ENCODE results near the gene ERP29.
A peak's percentile ranks its signal among the peaks of the same experiment; 100 is the strongest.
"Not testable (repeated sequence)": the region's sequence is repeated elsewhere in the genome, so short reads cannot be mapped to it uniquely, and the experiment has no call there.

ERP29 gene

GRCh38 chr12:112004041-112004440, 9.2 kb upstream of the ERP29 start:
- DNase-seq (ENCODE audit: low read depth), result no peak

DNA sequence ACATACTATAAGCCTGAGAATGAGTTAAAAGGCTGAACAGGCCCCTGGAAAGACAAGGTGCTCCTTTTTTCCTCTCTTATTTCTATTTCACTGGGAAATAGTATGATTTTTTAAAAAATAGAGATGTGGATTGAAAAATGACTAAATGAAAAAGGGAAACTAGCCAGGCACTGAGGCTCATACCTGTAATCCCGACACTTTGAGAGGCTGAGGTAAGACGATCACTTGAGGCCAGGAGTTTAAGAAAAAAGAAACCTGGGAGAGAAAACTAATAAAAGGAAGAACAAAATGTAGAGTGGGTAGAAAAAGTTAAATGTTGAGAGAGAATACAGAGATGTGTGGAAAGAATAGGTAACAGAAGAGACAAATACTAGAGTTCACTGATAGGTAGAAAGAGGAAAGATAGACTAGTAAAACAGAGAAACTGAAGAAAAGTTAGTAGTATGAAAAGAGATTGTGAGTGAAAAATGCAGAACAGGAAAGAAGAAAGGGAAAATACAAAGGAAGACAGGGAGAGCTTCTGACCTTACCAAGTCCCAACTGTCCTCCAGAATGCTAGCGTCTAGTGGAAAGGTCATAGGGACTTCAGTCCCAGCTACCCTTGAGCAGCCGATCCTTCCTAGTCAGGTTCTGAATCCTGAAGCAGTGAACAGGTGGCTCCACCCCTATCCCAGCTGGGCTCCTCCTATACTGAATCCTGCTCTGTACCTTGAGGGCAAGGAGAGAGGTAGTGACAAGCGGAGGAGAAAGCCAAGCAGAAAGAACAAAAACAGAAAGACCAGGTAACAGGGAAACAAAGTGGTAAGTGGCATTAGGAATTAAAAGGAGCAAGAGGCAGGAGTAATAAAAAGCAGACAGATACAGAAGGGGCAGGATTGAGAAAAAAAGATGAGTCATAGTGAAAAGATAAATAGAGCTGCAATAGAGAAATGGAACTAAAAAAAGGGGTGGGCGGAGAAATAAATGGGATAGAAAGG, 7.5 kb upstream of the ERP29 start:
- no peak for DNase-seq (ENCODE audit: low read depth)

DNA sequence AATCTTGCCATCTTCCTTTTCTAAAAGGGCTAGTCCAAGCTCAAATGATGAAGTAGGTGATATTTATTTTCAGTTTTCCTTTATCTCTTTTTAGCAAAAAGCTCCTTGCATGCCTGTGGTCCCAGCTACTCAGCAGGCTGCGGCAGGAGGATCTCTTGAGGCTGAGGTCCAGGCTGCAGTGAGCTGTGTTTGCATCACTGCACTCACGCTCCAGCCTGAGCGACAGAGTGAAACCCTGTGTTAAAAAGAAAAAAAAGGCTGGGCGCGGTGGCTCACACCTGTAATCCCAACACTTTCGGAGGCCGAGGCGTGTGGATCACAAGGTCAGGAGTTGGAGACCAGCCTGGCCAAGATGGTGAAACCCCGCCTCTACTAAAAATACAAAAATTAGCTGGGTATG, 5.3 kb upstream of the ERP29 start:
- no peak for DNase-seq (ENCODE audit: low read depth)

GRCh38 chr12:112008918-112009317, 4.3 kb upstream of the ERP29 start:
- DNase-seq (ENCODE audit: low read depth), result no peak

GRCh38 chr12:112009596-112009995, 3.6 kb upstream of the ERP29 start:
- not testable (repeated sequence) for DNase-seq (ENCODE audit: low read depth)

DNA sequence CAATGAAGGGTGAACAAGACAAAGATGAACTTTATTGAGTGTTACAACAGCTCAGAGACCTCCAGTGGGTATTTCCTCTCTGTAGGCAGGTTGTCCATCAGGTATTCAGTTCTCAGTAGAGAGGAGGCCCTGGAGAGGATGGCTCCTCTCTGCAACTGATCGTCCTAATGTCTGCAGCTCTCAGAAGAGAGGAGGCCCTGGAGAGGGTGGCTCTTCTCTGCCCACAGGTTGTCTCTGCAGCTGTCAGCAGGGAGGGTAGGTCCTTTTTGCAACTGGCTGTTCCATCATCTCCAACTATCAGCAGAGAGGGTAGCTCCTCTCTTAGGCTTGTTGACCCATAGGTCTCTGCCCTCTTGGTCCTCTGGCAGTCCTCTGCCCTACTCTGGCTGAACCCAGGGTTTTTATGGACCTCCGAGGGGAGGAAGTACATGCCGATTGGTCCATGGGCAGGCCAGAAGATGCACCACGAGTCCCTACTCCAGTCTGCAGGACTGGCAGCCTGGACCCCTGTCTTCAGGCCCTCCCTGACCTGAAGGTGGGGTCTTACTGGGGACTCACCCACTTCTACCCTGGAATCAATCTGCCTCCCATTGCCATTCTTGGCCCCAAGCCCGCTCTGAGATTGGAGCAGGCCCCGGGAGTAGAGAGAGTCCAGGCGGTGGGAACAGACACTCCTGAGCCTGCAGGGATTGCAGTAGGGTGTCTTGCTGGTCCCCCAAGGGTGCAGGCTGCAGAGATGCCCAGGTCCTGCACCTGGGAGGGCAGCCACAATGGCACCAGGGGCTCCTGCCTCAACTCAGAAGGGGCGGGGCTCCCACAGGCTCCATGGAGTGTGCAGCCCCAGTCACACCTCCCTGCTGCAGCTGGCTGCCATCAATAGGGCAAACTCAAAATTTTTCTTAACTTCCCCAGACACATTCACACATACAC, 2.5 kb upstream of the ERP29 start:
- DNase-seq (ENCODE audit: low read depth), result no peak

DNA sequence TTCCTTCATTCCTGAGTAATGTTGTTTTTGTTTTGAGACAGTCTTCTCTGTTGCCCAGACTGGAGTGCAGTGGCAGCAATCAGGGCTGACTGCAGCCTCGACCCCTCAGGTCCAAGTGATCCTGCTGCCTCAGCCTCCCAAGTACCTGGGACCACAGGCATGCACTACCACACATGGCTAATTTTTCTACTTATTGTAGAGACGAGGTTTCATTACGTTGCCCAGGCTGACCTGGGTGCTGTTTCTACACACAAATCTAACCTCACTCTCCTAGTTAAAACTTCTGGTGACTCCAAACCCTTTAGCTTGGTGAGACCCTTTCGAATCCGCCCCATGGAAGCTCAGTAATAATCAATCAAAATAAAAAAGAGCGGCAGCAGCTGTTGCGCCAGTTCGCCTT, 1.5 kb upstream of the ERP29 start:
- DNase-seq (ENCODE audit: low read depth), result no peak

GRCh38 chr12:112013601-112014402, 576 bp downstream of the ERP29 start:
- peak; percentile 63 for DNase-seq (ENCODE audit: low read depth)

- no peak for DNase-seq (ENCODE audit: low read depth)
These were observed 2.7 kb downstream of the ERP29 start for GRCh38 chr12:112015938-112016337.

GRCh38 chr12:112017041-112017440, 3.8 kb downstream of the ERP29 start:
- no peak for DNase-seq (ENCODE audit: low read depth)

GRCh38 chr12:112018571-112019237, 5.5 kb downstream of the ERP29 start:
- DNase-seq (ENCODE audit: low read depth), result no peak

DNA sequence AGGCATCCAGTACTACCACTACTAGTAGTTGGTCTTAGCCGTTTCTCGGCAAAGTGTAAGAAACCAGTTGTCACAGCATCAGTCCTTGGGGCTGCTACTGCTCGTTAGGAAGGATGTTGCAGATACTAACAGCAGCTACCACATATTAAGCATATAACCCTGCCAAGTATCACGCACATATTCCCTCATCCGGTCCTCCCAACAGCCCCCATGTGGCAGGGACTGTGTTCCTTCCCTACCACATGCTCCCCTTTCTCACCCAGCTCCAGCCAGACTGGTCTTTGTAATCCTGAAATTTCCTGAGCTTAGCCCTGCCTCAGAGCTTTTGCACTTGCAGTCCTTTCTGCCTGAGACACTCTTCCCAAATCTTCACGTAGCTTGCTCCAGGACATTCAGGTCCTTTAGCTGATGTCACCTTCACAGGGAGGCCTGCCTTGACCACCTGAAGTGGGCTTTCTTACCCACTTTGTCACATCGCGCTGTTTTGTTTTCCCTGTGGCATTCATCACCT, 7.8 kb downstream of the ERP29 start:
- no peak for DNase-seq (ENCODE audit: low read depth)

DNA sequence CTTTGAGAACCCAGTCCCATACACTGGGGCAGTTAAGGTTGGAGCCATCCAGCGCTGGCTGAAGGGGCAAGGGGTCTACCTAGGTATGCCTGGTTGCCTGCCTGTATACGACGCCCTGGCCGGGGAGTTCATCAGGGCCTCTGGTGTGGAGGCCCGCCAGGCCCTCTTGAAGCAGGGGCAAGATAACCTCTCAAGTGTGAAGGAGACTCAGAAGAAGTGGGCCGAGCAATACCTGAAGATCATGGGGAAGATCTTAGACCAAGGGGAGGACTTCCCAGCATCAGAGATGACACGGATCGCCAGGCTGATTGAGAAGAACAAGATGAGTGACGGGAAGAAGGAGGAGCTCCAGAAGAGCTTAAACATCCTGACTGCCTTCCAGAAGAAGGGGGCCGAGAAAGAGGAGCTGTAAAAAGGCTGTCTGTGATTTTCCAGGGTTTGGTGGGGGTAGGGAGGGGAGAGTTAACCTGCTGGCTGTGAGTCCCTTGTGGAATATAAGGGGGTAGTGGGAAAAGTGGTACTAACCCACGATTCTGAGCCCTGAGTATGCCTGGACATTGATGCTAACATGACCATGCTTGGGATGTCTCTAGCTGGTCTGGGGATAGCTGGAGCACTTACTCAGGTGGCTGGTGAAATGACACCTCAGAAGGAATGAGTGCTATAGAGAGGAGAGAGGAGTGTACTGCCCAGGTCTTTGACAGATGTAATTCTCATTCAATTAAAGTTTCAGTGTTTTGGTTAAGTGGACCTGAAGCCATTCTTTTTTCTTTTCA, 9.2 kb downstream of the ERP29 start:
- no peak for DNase-seq (ENCODE audit: low read depth)

GRCh38 chr12:112023759-112024396, 10.7 kb downstream of the ERP29 start:
- DNase-seq (ENCODE audit: low read depth), result no peak

DNA sequence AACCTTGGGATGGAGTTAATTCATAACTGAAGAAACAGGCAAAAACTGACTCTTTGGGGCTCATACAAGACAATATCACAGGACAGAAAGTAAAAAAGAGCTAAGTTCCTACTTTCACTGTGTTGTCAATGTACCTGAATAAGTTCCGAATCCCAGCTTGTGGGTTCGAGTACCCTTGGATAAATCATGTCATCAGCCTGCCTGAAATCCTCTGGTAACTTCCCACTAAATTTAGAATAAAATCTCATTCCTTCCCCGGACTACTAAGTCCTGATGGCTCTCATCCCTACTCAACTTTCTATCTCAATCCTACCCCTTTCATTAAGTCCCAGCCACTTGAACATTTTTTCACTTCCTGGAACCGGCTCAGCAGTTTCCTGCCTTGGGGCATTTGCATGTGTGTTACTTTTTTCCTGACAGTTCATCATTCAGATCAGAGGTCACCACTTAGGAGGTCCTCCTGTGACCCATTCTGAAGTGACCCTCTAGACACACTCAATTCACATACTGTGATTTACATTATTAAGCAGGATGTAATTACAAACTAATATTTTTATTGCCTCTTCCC, 12.7 kb downstream of the ERP29 start:
- DNase-seq (ENCODE audit: low read depth), result no peak

DNA sequence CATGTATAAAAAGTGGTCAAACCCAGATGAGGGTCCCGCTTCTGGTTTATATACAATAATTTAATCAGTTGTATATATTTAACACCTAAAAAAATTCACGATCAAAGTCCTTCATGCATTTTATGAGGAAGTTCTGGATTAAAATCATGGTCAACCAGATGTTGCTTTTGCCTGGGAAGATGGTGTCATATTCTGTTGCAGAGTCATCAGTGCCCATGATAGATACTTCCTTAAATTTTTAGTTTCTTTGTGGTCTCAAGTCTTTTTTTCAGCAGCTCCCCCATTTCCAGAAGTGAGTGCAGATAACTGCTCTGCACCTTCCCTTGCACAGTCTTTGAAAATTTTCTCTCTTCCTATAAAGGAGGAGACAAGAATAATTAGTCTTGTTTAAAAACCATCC, 16.1 kb downstream of the ERP29 start:
- no peak for DNase-seq (ENCODE audit: low read depth)

- no peak for DNase-seq (ENCODE audit: low read depth)
These were observed 18.2 kb downstream of the ERP29 start for GRCh38 chr12:112031472-112031871.

GRCh38 chr12:112032292-112032691, 19.1 kb downstream of the ERP29 start:
- no peak for DNase-seq (ENCODE audit: low read depth)

DNA sequence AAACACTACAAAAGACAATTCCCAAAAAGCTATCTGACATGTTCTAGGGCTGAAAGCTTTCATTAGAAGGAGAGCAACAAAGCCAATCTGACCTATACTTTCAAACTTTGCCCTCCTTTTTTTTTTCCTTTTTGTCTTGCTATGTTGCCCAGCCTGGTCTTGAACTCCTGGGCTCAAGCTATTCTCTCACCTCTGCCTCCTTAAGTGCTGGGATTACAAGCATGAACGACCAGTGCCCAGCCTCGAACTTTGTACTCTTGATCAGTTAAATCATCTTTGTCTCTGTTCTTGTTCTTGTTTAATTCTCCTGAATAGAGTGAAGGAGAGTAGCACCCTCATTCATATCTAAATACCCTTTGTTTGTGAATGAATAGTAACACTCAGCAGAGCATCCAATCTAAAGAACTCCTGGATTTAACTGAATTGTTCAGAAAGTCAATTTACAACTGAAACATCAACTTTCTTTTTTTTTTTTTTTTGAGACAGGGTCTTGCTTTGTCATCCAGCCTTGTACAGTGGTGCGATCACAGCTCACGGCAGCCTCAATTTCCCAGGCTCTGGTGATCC, 22.1 kb downstream of the ERP29 start:
- no peak for DNase-seq (ENCODE audit: low read depth)

All from activated T-cell treated with anti-CD3 and anti-CD28 coated beads for 48 hours (primary cell).